ENCODE data around the gene LCNL1.

Gene LCNL1

GRCh38 chr9:136947028-136947891 is 35.5 kb upstream of the LCNL1 start:
- no peak for DNase-seq

GRCh38 chr9:136947955-136948510 is 34.8 kb upstream of the LCNL1 start:
- DNase-seq = no peak

GRCh38 chr9:136949239-136949816 is 33.5 kb upstream of the LCNL1 start:
- DNase-seq = no peak

- DNase-seq = peak; percentile 92
Measured at GRCh38 chr9:136949817-136950655, 32.8 kb upstream of the LCNL1 start.

GRCh38 chr9:136950656-136951276 is 32.0 kb upstream of the LCNL1 start:
- DNase-seq = no peak

- no peak for DNase-seq
Measured at GRCh38 chr9:136951541-136952320, 31.1 kb upstream of the LCNL1 start, which contains the start of gene LCN12. LCN12 (plus strand) TSS chr9:136952273; CDS start chr9:136952328, 55 bp downstream.

- no peak for DNase-seq
Measured at GRCh38 chr9:136952321-136952850, 30.4 kb upstream of the LCNL1 start.

- DNase-seq = no peak
Measured at GRCh38 chr9:136952876-136953770, 29.7 kb upstream of the LCNL1 start.

- no peak for DNase-seq
Measured at GRCh38 chr9:136953771-136954269, 29.0 kb upstream of the LCNL1 start.

GRCh38 chr9:136954270-136955083 is 28.3 kb upstream of the LCNL1 start:
- no peak for DNase-seq

- no peak for DNase-seq
Measured at GRCh38 chr9:136955202-136955942, 27.4 kb upstream of the LCNL1 start.

GRCh38 chr9:136955943-136956335 is 26.9 kb upstream of the LCNL1 start:
- DNase-seq = no peak

GRCh38 chr9:136956604-136957003 is 26.2 kb upstream of the LCNL1 start:
- no peak for DNase-seq

GRCh38 chr9:136957461-136957860 is 25.3 kb upstream of the LCNL1 start:
- no peak for DNase-seq

- DNase-seq = no peak
Measured at GRCh38 chr9:136957901-136958300, 24.9 kb upstream of the LCNL1 start.

GRCh38 chr9:136958473-136958872 is 24.3 kb upstream of the LCNL1 start:
- no peak for DNase-seq

- DNase-seq = no peak
Measured at GRCh38 chr9:136958898-136959850, 23.6 kb upstream of the LCNL1 start.

Measured in NK-92 treated with Interleukin-12 subunit alpha and Interleukin-12 subunit beta, amount 100 ng/mL, for 24 hours (cell line).